ENCODE measurements around the gene MYBPHL. TPM values are rescaled to one million over a fixed set of nuclear protein-coding genes. Genes with fewer than 3 reads are reported as not detected.

Gene MYBPHL
- total RNA-seq, 1 donor from 2014 or later, result not detected

DNA sequence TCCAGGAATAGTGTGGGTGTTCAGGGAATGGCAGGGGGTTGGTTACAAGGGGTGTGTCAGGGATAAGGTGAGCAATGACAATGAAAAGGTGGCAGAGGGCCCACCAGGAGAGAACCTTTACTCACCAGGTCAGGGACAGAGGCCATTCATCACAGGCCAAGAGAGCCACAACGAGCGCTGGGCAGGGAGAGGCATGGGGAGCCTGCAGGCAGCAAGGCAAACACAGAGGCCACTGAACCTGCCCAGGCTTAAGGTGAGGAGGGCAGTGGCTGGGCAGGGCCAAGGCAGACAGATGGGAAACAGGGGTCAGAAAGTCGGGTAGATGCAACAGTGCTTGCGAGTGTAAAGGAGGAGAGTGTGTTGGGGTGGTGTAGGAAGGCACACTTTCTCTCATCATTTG is 28.3 kb upstream of the MYBPHL start:
- Mint-ChIP-seq H3K27me3 (ENCODE audit: low read depth) (no peaks in the 10 kb centered on the region), H3K9me3 (peaks cover 24% of the 10 kb centered on the region), H3K36me3 (peaks cover 57% of the 10 kb centered on the region), H3K4me1 (no peaks in the 10 kb centered on the region), H3K27ac (no peak overlapping the region), H3K4me3 (no peak overlapping the region)
- TF ChIP-seq CTCF (IDR thresholded peaks at IDR 0.05; ENCODE audit: unreplicated experiment), result no peak
- no peak for DNase-seq (ENCODE audit: low spot score in 2 of 2, unreplicated experiment in 2 of 2)

DNA sequence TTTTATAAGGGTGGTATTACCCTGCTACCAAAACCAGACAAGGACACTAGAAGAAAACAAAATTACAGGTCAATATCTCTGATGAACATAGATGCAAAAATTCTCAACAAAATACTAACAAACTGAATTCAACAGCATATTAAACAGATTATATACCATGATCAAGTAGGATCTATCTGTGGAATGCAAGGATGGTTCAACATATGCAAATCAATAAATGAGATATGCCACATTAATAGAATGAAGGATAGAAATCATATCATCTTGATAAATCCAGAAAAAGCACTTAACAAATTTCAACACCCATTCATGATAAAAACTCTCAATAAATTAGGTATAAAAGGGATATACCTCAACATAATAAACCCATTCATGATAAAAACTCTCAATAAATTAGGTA is 24.3 kb upstream of the MYBPHL start:
- Mint-ChIP-seq H3K9me3 (peaks cover 29% of the 10 kb centered on the region), H3K4me1 (no peaks in the 10 kb centered on the region), H3K36me3 (peaks cover 55% of the 10 kb centered on the region), H3K4me3 (no peak overlapping the region), H3K27me3 (ENCODE audit: low read depth) (no peaks in the 10 kb centered on the region), H3K27ac (no peak overlapping the region)
- DNase-seq (ENCODE audit: low spot score in 2 of 2, unreplicated experiment in 2 of 2), result no peak
- no peak for TF ChIP-seq CTCF (IDR thresholded peaks at IDR 0.05; ENCODE audit: unreplicated experiment)

DNA sequence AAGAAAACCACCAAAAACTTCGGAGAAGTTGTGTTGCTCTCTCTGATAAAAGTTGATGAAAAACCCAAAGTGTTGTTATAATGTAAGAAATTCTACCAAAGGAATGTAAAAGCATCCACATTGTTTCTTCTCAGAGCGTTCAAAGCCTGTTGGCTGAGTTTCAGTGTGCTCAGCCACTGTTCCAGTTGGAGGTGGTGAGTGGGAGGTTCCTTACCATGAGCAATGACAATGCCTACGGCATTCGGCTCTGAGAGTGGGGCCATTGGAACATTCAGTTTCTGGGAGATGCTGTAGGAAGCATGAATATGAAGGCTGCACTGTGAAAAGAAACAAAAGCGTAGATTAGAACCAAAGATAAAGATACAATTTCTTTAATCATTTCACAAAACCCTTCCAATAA is 20.5 kb upstream of the MYBPHL start:
- Mint-ChIP-seq H3K27ac (no peak overlapping the region), H3K9me3 (peaks cover 19% of the 10 kb centered on the region), H3K27me3 (ENCODE audit: low read depth) (no peaks in the 10 kb centered on the region), H3K4me1 (no peaks in the 10 kb centered on the region), H3K36me3 (peaks cover 35% of the 10 kb centered on the region), H3K4me3 (no peak overlapping the region)
- no peak for TF ChIP-seq CTCF (IDR thresholded peaks at IDR 0.05; ENCODE audit: unreplicated experiment)
- DNase-seq (ENCODE audit: low spot score in 2 of 2, unreplicated experiment in 2 of 2), result no peak

GRCh38 chr1:109322974-109323373 is 16.2 kb upstream of the MYBPHL start:
- Mint-ChIP-seq H3K36me3 (peaks cover 22% of the 10 kb centered on the region), H3K27ac (no peak overlapping the region), H3K4me1 (no peaks in the 10 kb centered on the region)

GRCh38 chr1:109319114-109319513 is 12.3 kb upstream of the MYBPHL start:
- no peak for DNase-seq (ENCODE audit: low spot score in 2 of 2, unreplicated experiment in 2 of 2)
- H3K9me3 Mint-ChIP-seq, result no peaks in the 10 kb centered on the region
- no peaks in the 10 kb centered on the region for H3K27me3 Mint-ChIP-seq (ENCODE audit: low read depth)
- TF ChIP-seq CTCF (IDR thresholded peaks at IDR 0.05; ENCODE audit: unreplicated experiment), result no peak
- H3K4me3 Mint-ChIP-seq, result no peak overlapping the region
- no peak overlapping the region for H3K27ac Mint-ChIP-seq
- H3K4me1 Mint-ChIP-seq, result peaks cover 2% of the 10 kb centered on the region
- peaks cover 26% of the 10 kb centered on the region for H3K36me3 Mint-ChIP-seq

More at GRCh38 chr1:109322974-109323373, 16.2 kb upstream of the MYBPHL start:
- Mint-ChIP-seq H3K27me3 (ENCODE audit: low read depth) (no peaks in the 10 kb centered on the region), H3K4me3 (no peak overlapping the region), H3K9me3 (no peaks in the 10 kb centered on the region)
- no peak for TF ChIP-seq CTCF (IDR thresholded peaks at IDR 0.05; ENCODE audit: unreplicated experiment)
- DNase-seq (ENCODE audit: low spot score in 2 of 2, unreplicated experiment in 2 of 2), result no peak

DNA sequence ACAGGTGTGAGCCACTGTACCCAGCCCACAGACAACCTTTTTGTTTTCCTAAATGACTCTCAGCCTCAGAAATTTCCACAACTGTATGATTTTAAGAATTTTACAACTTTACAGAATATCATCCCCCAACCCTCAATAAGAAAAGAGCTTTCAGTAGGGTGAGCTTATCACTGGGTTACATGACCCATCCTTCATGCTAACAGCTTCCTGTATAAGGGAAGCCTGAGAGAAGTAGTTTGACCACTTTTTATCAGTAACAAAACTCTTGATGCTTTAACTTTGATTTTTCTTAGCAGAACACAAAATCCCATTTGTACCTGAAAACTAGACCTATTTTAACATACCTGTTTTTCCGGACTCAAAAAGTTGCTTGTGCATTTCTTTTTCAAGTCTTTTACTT is 9.7 kb upstream of the MYBPHL start:
- no peak for DNase-seq (ENCODE audit: low spot score in 2 of 2, unreplicated experiment in 2 of 2)
- no peak for TF ChIP-seq CTCF (IDR thresholded peaks at IDR 0.05; ENCODE audit: unreplicated experiment)
- no peaks in the 10 kb centered on the region for H3K27me3 Mint-ChIP-seq (ENCODE audit: low read depth)
- H3K4me1 Mint-ChIP-seq, result peaks cover 2% of the 10 kb centered on the region
- H3K27ac Mint-ChIP-seq, result peak overlapping the region; percentile 57
- peaks cover 34% of the 10 kb centered on the region for H3K36me3 Mint-ChIP-seq
- H3K9me3 Mint-ChIP-seq, result no peaks in the 10 kb centered on the region
- H3K4me3 Mint-ChIP-seq, result no peak overlapping the region

Measured in mesothelial cell of epicardium (in vitro differentiated cells).